Smooth muscle cell (in vitro differentiated cells): ENCODE measurements around the gene RTP2. TPM values are rescaled to one million over a fixed set of nuclear protein-coding genes. Genes with fewer than 3 reads are reported as not detected.
A peak's percentile ranks its signal among the peaks of the same experiment; 100 is the strongest.

ENCODE experiments used
- DNase-seq: peaks from one replicate; lab custom pipeline; 2025; ENCODE audit not compliant: unreplicated experiment; lab: John Stamatoyannopoulos, UW
- H2AFZ ChIP-seq: fragments of 200-600 bp; sonication (generic); 2 replicates; pipeline ENCODE4 v1.6.0; 2016; ENCODE audit warnings: antibody characterized with exemption, low read depth, mild to moderate bottlenecking
- H3F3A ChIP-seq: fragments of 200-600 bp; sonication (generic); 2 replicates; pipeline ENCODE4 v1.6.0; 2017; ENCODE audit warnings: antibody characterized with exemption, low read depth
- H3K27ac ChIP-seq: fragments of 200-600 bp; sonication (generic); 2 replicates; pipeline ENCODE4 v1.5.1; 2016; ENCODE audit warnings: low read depth, mild to moderate bottlenecking
- H3K27me3 ChIP-seq: fragments of 200-600 bp; sonication (generic); 2 replicates; pipeline ENCODE4 v1.6.1; 2016; ENCODE audit warnings: low read depth, mild to moderate bottlenecking
- H3K36me3 ChIP-seq: fragments of 200-600 bp; sonication (generic); 2 replicates; pipeline ENCODE4 v1.5.1; 2016; ENCODE audit warnings: low read depth
- H3K4me1 ChIP-seq: fragments of 200-600 bp; sonication (generic); 2 replicates; pipeline ENCODE4 v1.5.1; 2016; ENCODE audit warnings: low read depth
- H3K4me2 ChIP-seq: fragments of 200-600 bp; sonication (generic); 2 replicates; pipeline ENCODE4 v1.6.0; 2016; ENCODE audit warnings: mild to moderate bottlenecking
- H3K4me3 ChIP-seq: fragments of 200-600 bp; sonication (generic); 2 replicates; pipeline ENCODE4 v1.5.1; 2016; ENCODE audit warnings: mild to moderate bottlenecking
- H3K79me2 ChIP-seq: fragments of 200-600 bp; sonication (generic); 2 replicates; pipeline ENCODE4 v1.6.0; 2016; ENCODE audit warnings: low read depth, mild to moderate bottlenecking
- H3K9ac ChIP-seq: fragments of 200-600 bp; sonication (generic); 2 replicates; pipeline ENCODE4 v1.6.0; 2016; ENCODE audit warnings: low read depth
- H3K9me3 ChIP-seq: fragments of 200-600 bp; sonication (generic); replicated peaks from 2 replicates; pipeline ENCODE4 v1.5.1; 2016; ENCODE audit warnings: low read depth
- H4K20me1 ChIP-seq: fragments of 200-600 bp; sonication (generic); 2 replicates; pipeline ENCODE4 v1.6.0; 2016; ENCODE audit warnings: low read depth
- CTCF ChIP-seq: fragments of 200-600 bp; sonication (generic); IDR thresholded peaks from 2 replicates; pipeline ENCODE4 v1.5.1; 2017; ENCODE audit warnings: borderline replicate concordance, mild to moderate bottlenecking, antibody characterized with exemption; ENCODE audit not compliant: insufficient read depth, poor library complexity, severe bottlenecking
- WGBS: methylation state at CpG from one replicate; pipeline ENCODE4 v1.1.7; 2016; ENCODE audit warnings: low lambda C conversion rate; 5-methylcytosine and 5-hydroxymethylcytosine counted together
- polyA plus RNA-seq: library from polyadenylated mRNA; unstranded; fragments of >200 nt; fragmentation: Nextera tagmentation; extraction: Ambion mirVana; gene quantifications from 2 replicates; pipeline ENCODE4 v1.2.1, GENCODE V29; 2016
- total RNA-seq: library from RNA; depleted of rRNA; stranded (reverse); fragments of >200 nt; gene quantifications from 2 replicates; pipeline ENCODE4 v1.2.3, GENCODE V29; 2014

RTP2 gene
- total and polyA plus RNA-seq, 2 experiments from 2014 or later: not detected

- Histone ChIP-seq H3K9me3 (no peaks in the 10 kb centered on the region), H2AFZ (no peak overlapping the region), H3K27me3 (no peaks in the 10 kb centered on the region), H3K4me1 (peaks cover 44% of the 10 kb centered on the region), H3F3A (peaks cover 2% of the 10 kb centered on the region), H4K20me1 (peaks cover 8% of the 10 kb centered on the region), H3K36me3 (no peaks in the 10 kb centered on the region), H3K4me3 (no peak overlapping the region), H3K4me2 (no peak overlapping the region), H3K27ac (no peak overlapping the region), H3K9ac (no peak overlapping the region), H3K79me2 (peaks cover 20% of the 10 kb centered on the region)
- WGBS: 0% methylated on average over 2 of the region's 2 CpGs
- peak; percentile 79 for DNase-seq
- TF ChIP-seq CTCF: peak; percentile 97
Measured at GRCh38 chr3:187748050-187748481, 45.7 kb upstream of the RTP2 start.

GRCh38 chr3:187747506-187747905 lies 45.1 kb upstream of the RTP2 start:
- H3K27me3 ChIP-seq: no peaks in the 10 kb centered on the region
- no peak for DNase-seq
- H3K4me2 ChIP-seq: peak overlapping the region; percentile 99
- H3K27ac ChIP-seq: peak overlapping the region; percentile 99
- no peak for TF ChIP-seq CTCF
- no peaks in the 10 kb centered on the region for H3K36me3 ChIP-seq
- 44% methylated on average over 5 of the region's 5 CpGs for WGBS
- no peak overlapping the region for H3K4me3 ChIP-seq
- H2AFZ ChIP-seq: no peak overlapping the region
- no peaks in the 10 kb centered on the region for H3K9me3 ChIP-seq
- peaks cover 44% of the 10 kb centered on the region for H3K4me1 ChIP-seq
- H4K20me1 ChIP-seq: peaks cover 14% of the 10 kb centered on the region
- peaks cover 2% of the 10 kb centered on the region for H3F3A ChIP-seq
- peaks cover 26% of the 10 kb centered on the region for H3K79me2 ChIP-seq
- peak overlapping the region; percentile 99 for H3K9ac ChIP-seq

GRCh38 chr3:187746442-187747281 lies 44.3 kb upstream of the RTP2 start:
- peak overlapping the region; percentile 99 for H3K27ac ChIP-seq
- WGBS: 13% methylated on average over 10 of the region's 10 CpGs
- peaks cover 33% of the 10 kb centered on the region for H3K79me2 ChIP-seq
- no peak overlapping the region for H2AFZ ChIP-seq
- peak overlapping the region; percentile 99 for H3K9ac ChIP-seq
- DNase-seq: no peak
- peak overlapping the region; percentile 99 for H3K4me2 ChIP-seq
- H3K4me3 ChIP-seq: peak overlapping the region; percentile 96
- no peak for TF ChIP-seq CTCF
- H3K27me3 ChIP-seq: no peaks in the 10 kb centered on the region
- H3K9me3 ChIP-seq: no peaks in the 10 kb centered on the region
- peaks cover 22% of the 10 kb centered on the region for H4K20me1 ChIP-seq
- no peaks in the 10 kb centered on the region for H3K36me3 ChIP-seq
- peaks cover 48% of the 10 kb centered on the region for H3K4me1 ChIP-seq
- peaks cover 2% of the 10 kb centered on the region for H3F3A ChIP-seq
